Tongue (tissue), 2 donors: ENCODE measurements around the gene ST6GALNAC2. TPM values are rescaled to one million over a fixed set of nuclear protein-coding genes. Genes with fewer than 3 reads are reported as not detected.
"Not testable (repeated sequence)": the region's sequence is repeated elsewhere in the genome, so short reads cannot be mapped to it uniquely, and the experiment has no call there.

Experiments
- DNase-seq: peaks from one replicate; pipeline ENCODE4 v3.0.0-alpha.2; 2015
- total RNA-seq: library from RNA; depleted of rRNA; stranded (reverse); fragments of >200 nt; gene quantifications from one replicate; pipeline ENCODE4 v1.2.3, GENCODE V29; 2014

Gene ST6GALNAC2
- 11.7 TPM for total RNA-seq

GRCh38 chr17:76585649-76586593 lies at the start of gene ST6GALNAC2:
Gene ST6GALNAC2 (minus strand): TSS chr17:76585860. CDS start chr17:76585808, 52 bp downstream.
- DNase-seq, result peak; percentile 59

- DNase-seq, result no peak
Measured at GRCh38 chr17:76635039-76635438, 49.4 kb upstream of the ST6GALNAC2 start.

- no peak for DNase-seq
Measured at GRCh38 chr17:76633628-76634328, 48.1 kb upstream of the ST6GALNAC2 start.

GRCh38 chr17:76631821-76632565 lies 46.3 kb upstream of the ST6GALNAC2 start:
- no peak for DNase-seq

GRCh38 chr17:76630151-76630550 lies 44.5 kb upstream of the ST6GALNAC2 start:
- no peak for DNase-seq

GRCh38 chr17:76627510-76627909 lies 41.9 kb upstream of the ST6GALNAC2 start:
- DNase-seq, result no peak

GRCh38 chr17:76626442-76626841 lies 40.8 kb upstream of the ST6GALNAC2 start:
- DNase-seq, result no peak

- no peak for DNase-seq
Measured at GRCh38 chr17:76625496-76625895, 39.8 kb upstream of the ST6GALNAC2 start.

GRCh38 chr17:76623271-76624146 lies 37.8 kb upstream of the ST6GALNAC2 start:
- peak; percentile 76 for DNase-seq

- DNase-seq, result no peak
Measured at GRCh38 chr17:76617838-76618237, 32.2 kb upstream of the ST6GALNAC2 start.

GRCh38 chr17:76614912-76615617 lies 29.4 kb upstream of the ST6GALNAC2 start:
- DNase-seq, result no peak

GRCh38 chr17:76614064-76614759 lies 28.6 kb upstream of the ST6GALNAC2 start:
- not testable (repeated sequence) for DNase-seq

GRCh38 chr17:76612977-76613851 lies 27.6 kb upstream of the ST6GALNAC2 start:
- no peak for DNase-seq

GRCh38 chr17:76612465-76612864 lies 26.8 kb upstream of the ST6GALNAC2 start:
- DNase-seq, result no peak

GRCh38 chr17:76611758-76612157 lies 26.1 kb upstream of the ST6GALNAC2 start:
- no peak for DNase-seq

- DNase-seq, result not testable (repeated sequence)
Measured at GRCh38 chr17:76611080-76611749, 25.6 kb upstream of the ST6GALNAC2 start.

GRCh38 chr17:76606685-76607084 lies 21.0 kb upstream of the ST6GALNAC2 start:
- DNase-seq, result not testable (repeated sequence)

GRCh38 chr17:76601065-76601464 lies 15.4 kb upstream of the ST6GALNAC2 start:
- DNase-seq, result no peak
